Measurements from ENCODE around the gene MT2A. TPM values are rescaled to one million over a fixed set of nuclear protein-coding genes. Genes with fewer than 3 reads are reported as not detected.

The MT2A gene
- total and polyA plus RNA-seq, 10 of the 15 experiments (the other 5 are each of a cell fraction or from before 2014, with no cell fraction given): 7.3 to 271 (median 53.5) TPM

- no peak for TF ChIP-seq E2F8 (IDR thresholded peaks at IDR 0.05; ENCODE audit: low read depth, partially characterized antibody)
- no peak for TF ChIP-seq IRF5 (IDR thresholded peaks at IDR 0.05; ENCODE audit: borderline replicate concordance)
- no peak for TF ChIP-seq USF2 (IDR thresholded peaks at IDR 0.05; ENCODE audit: borderline replicate concordance, low read depth, low read length)
- no peak for TF ChIP-seq ZZZ3 (IDR thresholded peaks at IDR 0.05; ENCODE audit: control insufficient read depth, insufficient read length, low read depth)
- TF ChIP-seq PRDM15 (CRISPR knock-in tag; IDR thresholded peaks at IDR 0.05): no peak
- peak; percentile 60 for TF ChIP-seq RB1 (IDR thresholded peaks at IDR 0.05; ENCODE audit: borderline replicate concordance)
- TF ChIP-seq TCF7 (IDR thresholded peaks at IDR 0.05; ENCODE audit: borderline replicate concordance): no peak
- TF ChIP-seq E2F4 (IDR thresholded peaks at IDR 0.05; ENCODE audit: low read depth, low read length): peak; percentile 71; the same call in 1 of the 2 replicates
- TF ChIP-seq ZNF622 (IDR thresholded peaks at IDR 0.05): no peak
- TF ChIP-seq SMC3 (IDR thresholded peaks at IDR 0.05; ENCODE audit: borderline replicate concordance, low read length): no peak
- no peak for TF ChIP-seq WRNIP1 (IDR thresholded peaks at IDR 0.05; ENCODE audit: borderline replicate concordance, low read depth, low read length)
- no peak for TF ChIP-seq TARDBP (IDR thresholded peaks at IDR 0.05; ENCODE audit: borderline replicate concordance)
- TF ChIP-seq BHLHE40 (IDR thresholded peaks at IDR 0.05; ENCODE audit: borderline replicate concordance in 1 of 2, low read depth in 2 of 2, low read length in 1 of 2): peak; percentile 48 to 85; a peak in 3 of 4 replicates
- TF ChIP-seq SUZ12 (IDR thresholded peaks at IDR 0.05; ENCODE audit: unreplicated experiment): no peak
These were observed at the start of gene MT2A (continued) for GRCh38 chr16:56608043-56608875.

Data from GM12878 (cell line).